HG03066 (cell line): ENCODE results near the gene CCM2L.

Source experiments
- ATAC-seq: cut with Tn5 transposase; IDR thresholded peaks from one replicate; pipeline ENCODE4 v1.9.1; 2021; ENCODE audit warnings: low read depth; ENCODE audit not compliant: unreplicated experiment

CCM2L gene

DNA sequence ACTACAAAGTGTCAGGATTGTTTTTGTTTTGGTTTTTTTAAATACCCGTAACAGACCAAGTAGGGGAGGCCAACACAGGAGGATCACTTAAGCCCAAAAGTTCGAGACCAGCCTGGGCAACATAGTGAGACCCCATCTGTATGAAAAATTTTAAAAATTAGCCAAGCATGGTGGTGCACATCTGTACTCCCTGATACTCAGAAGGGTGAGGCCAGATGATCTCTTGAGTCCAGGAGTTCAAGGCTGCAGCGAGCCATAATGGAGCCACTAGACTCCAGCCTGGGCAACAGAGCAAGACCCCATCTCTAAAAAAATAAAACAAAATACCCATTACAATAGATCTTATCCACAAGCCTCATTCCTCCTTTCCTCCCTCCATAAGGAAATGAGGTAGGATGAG is 70.5 kb downstream of the CCM2L start:
- ATAC-seq, result no peak
